B cell (primary cell): ENCODE data around the gene DYRK3. TPM values are rescaled to one million over a fixed set of nuclear protein-coding genes. Genes with fewer than 3 reads are reported as not detected.

Experiments used
- ATAC-seq: fragments of 200-7000 bp; cut with Tn5 transposase; one replicate; pipeline ENCODE4 v1.10.0; 2021; ENCODE audit warnings: low read depth, mild to moderate bottlenecking, moderate number of reproducible peaks, moderate library complexity
- CTCF ChIA-PET: fragments of 350-600 bp; sonication (Branson Sonifier 250); formaldehyde crosslinking; loops from one replicate; lab custom pipeline; 2021; ENCODE audit warnings: antibody characterized with exemption, inconsistent platforms; lab: Charles Lee
- POLR2A ChIA-PET: fragments of 350-600 bp; sonication (Branson Sonifier 250); formaldehyde crosslinking; loops from one replicate; lab custom pipeline; 2021; ENCODE audit warnings: antibody characterized with exemption; lab: Charles Lee
- DNase-seq: peaks from one replicate; pipeline ENCODE4 v3.0.0; 2013
- H2AFZ ChIP-seq: 2 replicates; pipeline ENCODE4 v1.6.1; 2012; ENCODE audit warnings: mild to moderate bottlenecking, low read depth, low read length; ENCODE audit not compliant: insufficient read depth, poor library complexity, severe bottlenecking
- H3K27ac ChIP-seq, 2 donors: 1 replicate in 1 of 2; 2 replicates in 1 of 2; pipeline ENCODE4 v1.5.1; 2012 to 2013; ENCODE audit warnings: low read length in 2 of 2, mild to moderate bottlenecking in 2 of 2, moderate library complexity in 1 of 2
- H3K27me3 ChIP-seq, 4 experiments: fragments of 200-600 bp in 1 of 4; sonication (generic) in 1 of 4; replicated peaks in 1 of 4; 1 replicate in 2 of 4; 2 replicates in 2 of 4; pipeline versions ENCODE4 v1.6.1 to v1.7.0; 2013 to 2016; ENCODE audit warnings: low read length in 3 of 4, mild to moderate bottlenecking in 2 of 4, mixed read lengths in 1 of 4, moderate library complexity in 1 of 4; ENCODE audit not compliant: insufficient read depth in 4 of 4, control insufficient read depth in 3 of 4; ENCODE audit errors: control extremely low read depth in 1 of 4
- H3K36me3 ChIP-seq, 2 experiments: replicated peaks in 1 of 2; 1 replicate in 1 of 2; 2 replicates in 1 of 2; pipeline versions ENCODE4 v1.6.1 to v1.7.1; 2013; ENCODE audit warnings: low read length in 1 of 2; ENCODE audit not compliant: insufficient read depth in 2 of 2, control insufficient read depth in 1 of 2; ENCODE audit errors: control extremely low read depth in 1 of 2, extremely low read depth in 1 of 2
- H3K4me1 ChIP-seq, 2 donors: fragments of 200-600 bp in 1 of 2; sonication (generic) in 1 of 2; 1 replicate in 1 of 2; 2 replicates in 1 of 2; pipeline versions ENCODE4 v1.5.1 to v1.6.1; 2013 to 2017; ENCODE audit warnings: low read length in 2 of 2; ENCODE audit not compliant: control insufficient read depth in 2 of 2, insufficient read depth in 2 of 2
- H3K4me2 ChIP-seq: replicated peaks from 2 replicates; pipeline ENCODE3; 2012; ENCODE audit warnings: mild to moderate bottlenecking, low read depth, low read length; ENCODE audit not compliant: poor library complexity, severe bottlenecking
- H3K4me3 ChIP-seq, 5 experiments: fragments of 200-600 bp in 1 of 5; sonication (generic) in 1 of 5; 1 replicate in 3 of 5; 2 replicates in 2 of 5; pipeline versions ENCODE4 v1.5.1 to v1.7.0; 2011 to 2016; ENCODE audit warnings: low read length in 4 of 5, mild to moderate bottlenecking in 4 of 5, low read depth in 2 of 5, control low read depth in 1 of 5, moderate library complexity in 1 of 5; ENCODE audit not compliant: insufficient read depth in 1 of 5; ENCODE audit errors: control extremely low read depth in 1 of 5, extremely low read depth in 1 of 5
- H3K79me2 ChIP-seq: fragments of 200-600 bp; sonication (generic); one replicate; pipeline ENCODE4 v1.6.0; 2016; ENCODE audit warnings: low read length; ENCODE audit not compliant: control insufficient read depth, insufficient read depth
- H3K9ac ChIP-seq: fragments of 200-600 bp; sonication (generic); 2 replicates; pipeline ENCODE4 v1.6.1; 2017; ENCODE audit warnings: mild to moderate bottlenecking, low read length, moderate library complexity
- H3K9me3 ChIP-seq, 3 donors: one replicate each; pipeline versions ENCODE4 v1.6.1 to v1.7.1; 2013; ENCODE audit warnings: low read length in 2 of 3; ENCODE audit not compliant: control insufficient read depth in 2 of 3, insufficient read depth in 1 of 3; ENCODE audit errors: control extremely low read depth in 1 of 3
- H4K20me1 ChIP-seq: 2 replicates; pipeline ENCODE4 v1.6.0; 2012; ENCODE audit warnings: mild to moderate bottlenecking, low read length; ENCODE audit not compliant: insufficient read depth, control insufficient read depth, poor library complexity, severe bottlenecking
- H3K27ac Mint-ChIP-seq: one replicate; pipeline ENCODE4 v1.8.0; 2021; ENCODE audit warnings: mixed read lengths
- H3K27me3 Mint-ChIP-seq: one replicate; pipeline ENCODE4 v1.8.0; 2021; ENCODE audit warnings: mixed read lengths
- H3K4me1 Mint-ChIP-seq: one replicate; pipeline ENCODE4 v1.8.0; 2021; ENCODE audit warnings: mixed read lengths
- H3K4me3 Mint-ChIP-seq: one replicate; pipeline ENCODE4 v1.8.0; 2021; ENCODE audit warnings: mixed read lengths
- H3K9me3 Mint-ChIP-seq: one replicate; pipeline ENCODE4 v1.8.0; 2022; ENCODE audit warnings: mixed read lengths; ENCODE audit not compliant: insufficient read depth
- CTCF ChIP-seq: fragments of 200-600 bp; IDR thresholded peaks from one replicate; pipeline ENCODE4 v1.8.0; 2022; ENCODE audit warnings: antibody characterized with exemption, mild to moderate bottlenecking
- EZH2 ChIP-seq: IDR thresholded peaks from 2 replicates; pipeline ENCODE4 v1.6.1; 2012; ENCODE audit warnings: borderline replicate concordance, low read depth, mild to moderate bottlenecking, moderate library complexity, low read length; ENCODE audit not compliant: insufficient read depth, poor library complexity, severe bottlenecking
- WGBS: methylation state at CpG from one replicate; pipeline ENCODE4 v1.1.5; 2013; ENCODE audit warnings: missing lambda C conversion rate; ENCODE audit not compliant: insufficient coverage; 5-methylcytosine and 5-hydroxymethylcytosine counted together
- intact Hi-C: fragments of 100-400 bp; cut with micrococcal nuclease; formaldehyde crosslinking; loops from one replicate; pipeline ENCODE4 v1.10.0; 2022
- polyA plus RNA-seq: library from polyadenylated mRNA; depleted of rRNA; stranded (reverse); fragments of >200 nt; gene quantifications from 2 replicates; pipeline ENCODE4 v1.2.3, GENCODE V29; 2012
- total RNA-seq, 2 donors: library from RNA; stranded (reverse); fragments of 120-200 nt in 1 of 2; gene quantifications; 1 replicate in 1 of 2; 2 replicates in 1 of 2; pipeline versions ENCODE4 v1.2.3 to v1.2.4, GENCODE V29; 2013 to 2022

DYRK3 gene
- total and polyA plus RNA-seq, 2 donors (not counting 1 experiment from before 2014, with no cell fraction given): 0.30 TPM; not detected in 1

DNA sequence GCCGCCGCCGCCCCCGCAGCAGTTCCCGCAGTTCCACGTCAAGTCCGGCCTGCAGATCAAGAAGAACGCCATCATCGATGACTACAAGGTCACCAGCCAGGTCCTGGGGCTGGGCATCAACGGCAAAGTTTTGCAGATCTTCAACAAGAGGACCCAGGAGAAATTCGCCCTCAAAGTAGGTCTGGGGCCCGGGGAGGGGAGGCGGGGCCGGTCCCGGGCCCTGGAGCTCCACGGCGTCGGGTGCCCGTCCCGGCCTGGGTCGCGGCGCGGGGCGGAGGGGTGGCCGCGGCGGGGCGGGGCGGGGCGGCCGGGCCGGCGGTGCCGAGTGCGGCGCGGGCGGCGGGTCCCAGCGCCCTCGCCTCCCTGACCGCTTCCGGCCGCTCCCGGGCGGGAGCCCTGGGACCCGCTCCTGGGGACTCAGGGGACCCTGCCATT, 50.0 kb downstream of the DYRK3 start:
- Histone ChIP-seq H3K36me3 (no peaks in the 10 kb centered on the region), H3K9me3 (no peaks in the 10 kb centered on the region), H4K20me1 (peaks cover 52% of the 10 kb centered on the region), H2AFZ (peak overlapping the region; percentile 56), H3K4me3 (peak overlapping the region; percentile 69 to 91 (median 87)), H3K4me1 (peaks cover 51 to 69% of the 10 kb centered on the region in 2 donors), H3K4me2 (peak overlapping the region; percentile 90), H3K79me2 (peaks cover 61% of the 10 kb centered on the region), H3K27ac (peak overlapping the region; percentile 76 to 86), H3K9ac (peak overlapping the region; percentile 87), H3K27me3 (no peaks in the 10 kb centered on the region)
- Mint-ChIP-seq H3K27ac (peak overlapping the region; percentile 96), H3K4me3 (peak overlapping the region; percentile 100), H3K27me3 (no peaks in the 10 kb centered on the region), H3K9me3 (no peaks in the 10 kb centered on the region), H3K4me1 (peaks cover 82% of the 10 kb centered on the region)
- ChIA-PET POLR2A (interaction anchor here (1.4 kb wide), 1 partner anchor 87 kb away, joined by 5 read pairs; the partner anchor contains the start of gene IL10), CTCF (interaction anchor here (1.3 to 2.9 kb wide), 3 partner anchors 21 to 216 kb away, joined by 3 to 10 read pairs (median 3); no protein-coding TSS in a partner anchor)
- TF ChIP-seq EZH2 (no peak), CTCF (no peak)
- DNase-seq (peak; percentile 62), ATAC-seq (peak; percentile 31)
- intact Hi-C loops: loop anchor here (1.0 kb wide), 1 partner anchor 21 kb away; no protein-coding TSS in a partner anchor
- under 1% methylated on average over 48 of the region's 48 CpGs for WGBS
